HT1080 (cell line): ENCODE data around the gene ABCA7. TPM values are rescaled to one million over a fixed set of nuclear protein-coding genes. Genes with fewer than 3 reads are reported as not detected.
A peak's percentile ranks its signal among the peaks of the same experiment; 100 is the strongest.
"Not testable (repeated sequence)": the region's sequence is repeated elsewhere in the genome, so short reads cannot be mapped to it uniquely, and the experiment has no call there.

Experiments
- DNase-seq: peaks from one replicate; pipeline ENCODE4 v3.0.0-alpha.2; 2015; ENCODE audit warnings: low read depth
- total RNA-seq: library from RNA; depleted of rRNA; stranded (reverse); fragments of >200 nt; shearing (Covaris generic); gene quantifications from 2 replicates; pipeline ENCODE4 v1.2.3, GENCODE V29; 2014

The ABCA7 gene
- total RNA-seq, 1 experiment from 2014 or later: 3.0 TPM

- no peak for DNase-seq
These were observed 22.6 kb upstream of the ABCA7 start for GRCh38 chr19:1017115-1017905.

GRCh38 chr19:1017906-1018305, 22.0 kb upstream of the ABCA7 start:
- no peak for DNase-seq

GRCh38 chr19:1018393-1018792, 21.5 kb upstream of the ABCA7 start:
- DNase-seq: no peak

DNA sequence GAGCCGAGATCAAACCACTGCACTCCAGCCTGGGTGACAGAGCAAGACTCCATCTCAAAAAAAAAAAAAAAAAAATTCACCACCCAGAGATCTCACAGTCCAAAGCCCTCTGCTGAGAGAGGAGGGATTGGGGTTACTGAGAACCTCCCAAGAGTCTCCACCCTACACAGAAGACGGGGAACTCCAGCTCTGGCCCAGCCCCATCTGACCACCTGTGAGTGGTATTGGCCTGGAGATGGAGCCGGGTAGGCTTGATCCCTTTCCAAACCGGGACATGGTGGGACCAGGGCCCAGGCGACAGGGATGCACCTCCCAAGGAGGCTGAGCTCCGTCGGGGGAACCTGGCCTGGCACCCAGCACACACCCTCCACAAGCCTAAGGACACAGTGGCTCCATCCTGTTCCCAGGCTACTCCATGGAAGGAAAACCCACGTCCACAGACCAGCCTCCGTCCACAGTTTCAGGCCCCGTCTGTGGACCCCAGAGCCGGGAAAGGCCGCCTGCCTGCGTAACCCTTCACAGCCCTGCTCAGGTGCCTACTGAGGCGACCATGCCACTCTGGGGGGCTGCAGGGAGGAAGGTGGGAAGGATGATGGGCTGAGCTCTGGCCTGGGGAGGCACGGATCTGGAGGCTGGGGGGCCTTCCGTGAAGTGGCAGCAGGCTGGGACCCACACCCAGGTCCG, 20.8 kb upstream of the ABCA7 start:
- no peak for DNase-seq

DNA sequence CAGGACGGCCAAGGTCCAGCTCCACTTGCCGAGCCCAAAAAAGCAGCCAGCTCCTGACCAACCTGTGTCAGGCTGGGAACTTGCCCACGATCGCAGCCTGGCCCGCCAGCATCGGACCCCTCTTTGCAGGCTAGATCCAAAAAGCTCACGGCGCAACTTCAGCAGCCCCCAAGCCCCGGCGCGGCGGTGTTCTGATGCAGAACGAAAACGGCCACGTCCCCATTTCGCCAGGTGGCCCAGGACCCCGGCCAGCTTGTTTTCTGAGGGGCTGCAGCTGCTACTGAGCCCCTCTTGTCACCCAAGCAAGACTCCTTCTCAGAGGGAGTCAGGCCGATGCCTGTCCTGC, 20.3 kb upstream of the ABCA7 start:
- DNase-seq: no peak

- no peak for DNase-seq
These were observed 19.7 kb upstream of the ABCA7 start for GRCh38 chr19:1019980-1020867.

- DNase-seq: peak; percentile 95
These were observed 19.0 kb upstream of the ABCA7 start, which contains the start of gene TMEM259 for GRCh38 chr19:1020868-1021425. TMEM259 (minus strand) TSS chr19:1021123; CDS start chr19:1020996, 127 bp downstream.

- DNase-seq: not testable (repeated sequence)
These were observed 16.1 kb upstream of the ABCA7 start for GRCh38 chr19:1023883-1024188.

- not testable (repeated sequence) for DNase-seq
These were observed 14.8 kb upstream of the ABCA7 start for GRCh38 chr19:1025080-1025479.

GRCh38 chr19:1025960-1026782, 13.7 kb upstream of the ABCA7 start, which contains the start of gene CNN2:
CNN2 (plus strand) TSS chr19:1026608; CDS start chr19:1026662, 54 bp downstream.
- peak; percentile 70 for DNase-seq

GRCh38 chr19:1026783-1027649, 12.9 kb upstream of the ABCA7 start:
- DNase-seq: peak; percentile 50

- DNase-seq: no peak
These were observed 12.3 kb upstream of the ABCA7 start for GRCh38 chr19:1027650-1028061.

DNA sequence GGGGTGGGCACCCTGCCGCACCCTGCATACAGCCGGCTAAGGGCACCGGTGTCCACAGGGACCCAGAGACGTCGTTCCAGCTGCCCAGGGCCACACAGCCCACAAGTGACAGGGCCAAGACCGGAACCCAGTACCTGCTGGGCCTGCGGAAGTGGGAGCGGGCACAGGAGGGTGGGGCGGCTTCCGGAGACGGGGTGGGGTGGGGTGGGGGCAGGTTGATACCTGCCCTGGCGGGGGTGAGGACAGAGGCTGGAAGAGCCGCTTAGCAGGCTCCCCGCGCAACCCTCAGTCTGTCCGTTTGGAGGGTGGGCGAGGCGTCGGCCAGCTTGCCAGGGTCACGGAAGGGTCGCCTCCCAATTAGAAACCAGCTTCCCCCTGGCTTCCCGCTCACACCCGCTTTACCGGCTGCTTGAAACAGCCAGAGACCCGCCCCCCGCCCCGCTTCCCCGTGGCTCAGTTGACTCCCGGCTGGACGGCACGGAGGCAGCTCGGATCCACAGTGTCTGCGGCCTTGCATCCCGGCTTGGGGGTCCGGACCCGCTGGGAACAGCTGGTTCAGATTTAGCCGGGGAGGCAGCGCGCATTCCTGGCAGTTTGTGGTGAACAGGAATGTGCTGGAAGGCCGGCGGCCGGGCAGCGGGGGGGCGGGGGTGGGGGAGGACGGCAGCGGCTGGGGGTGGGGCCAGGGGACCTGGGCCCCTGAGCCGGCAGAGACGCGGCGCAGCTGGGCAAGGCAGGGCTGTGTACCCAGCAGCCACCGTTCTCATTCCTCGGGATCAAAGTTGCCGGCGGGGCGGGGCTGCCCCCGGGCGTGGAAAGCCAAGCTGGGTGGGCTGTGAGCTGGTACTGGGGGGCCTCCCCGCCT, 11.6 kb upstream of the ABCA7 start:
- peak; percentile 67 for DNase-seq

- no peak for DNase-seq
These were observed 7.5 kb upstream of the ABCA7 start for GRCh38 chr19:1032264-1032867.

DNA sequence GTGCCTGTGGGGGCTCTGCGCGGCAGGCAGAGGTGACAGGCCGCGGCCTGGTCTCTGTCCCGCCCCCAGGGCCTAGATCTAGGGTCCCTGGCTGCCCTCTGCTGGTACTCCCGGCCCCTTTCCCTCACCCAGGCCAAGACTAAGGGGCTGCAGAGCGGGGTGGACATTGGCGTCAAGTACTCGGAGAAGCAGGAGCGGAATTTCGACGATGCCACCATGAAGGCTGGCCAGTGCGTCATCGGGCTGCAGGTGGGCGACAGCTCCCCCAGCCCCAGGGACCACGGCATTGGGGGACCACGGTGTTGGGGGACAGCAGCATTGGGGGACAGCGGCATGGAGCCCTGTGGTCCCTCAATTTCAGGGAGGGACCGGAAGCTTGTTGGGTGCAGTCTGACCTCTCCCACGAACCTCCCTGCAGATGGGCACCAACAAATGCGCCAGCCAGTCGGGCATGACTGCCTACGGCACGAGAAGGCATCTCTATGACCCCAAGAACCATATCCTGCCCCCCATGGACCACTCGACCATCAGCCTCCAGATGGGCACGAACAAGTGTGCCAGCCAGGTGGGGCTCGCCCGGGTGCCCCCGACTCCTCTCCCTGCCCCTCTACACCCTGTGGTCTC, 3.8 kb upstream of the ABCA7 start:
- no peak for DNase-seq

DNA sequence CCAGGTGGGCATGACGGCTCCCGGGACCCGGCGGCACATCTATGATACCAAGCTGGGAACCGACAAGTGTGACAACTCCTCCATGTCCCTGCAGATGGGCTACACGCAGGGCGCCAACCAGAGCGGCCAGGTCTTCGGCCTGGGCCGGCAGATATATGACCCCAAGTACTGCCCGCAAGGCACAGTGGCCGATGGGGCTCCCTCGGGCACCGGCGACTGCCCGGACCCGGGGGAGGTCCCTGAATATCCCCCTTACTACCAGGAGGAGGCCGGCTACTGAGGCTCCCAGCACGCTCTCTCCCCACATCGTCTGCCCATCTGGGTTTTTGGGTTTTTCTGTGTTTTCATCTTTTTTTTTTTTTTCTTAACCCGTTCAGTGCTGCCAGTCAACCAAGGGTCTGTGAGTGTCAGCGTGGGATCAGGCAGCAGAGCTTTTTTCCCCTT, 2.3 kb upstream of the ABCA7 start:
- DNase-seq: no peak

DNA sequence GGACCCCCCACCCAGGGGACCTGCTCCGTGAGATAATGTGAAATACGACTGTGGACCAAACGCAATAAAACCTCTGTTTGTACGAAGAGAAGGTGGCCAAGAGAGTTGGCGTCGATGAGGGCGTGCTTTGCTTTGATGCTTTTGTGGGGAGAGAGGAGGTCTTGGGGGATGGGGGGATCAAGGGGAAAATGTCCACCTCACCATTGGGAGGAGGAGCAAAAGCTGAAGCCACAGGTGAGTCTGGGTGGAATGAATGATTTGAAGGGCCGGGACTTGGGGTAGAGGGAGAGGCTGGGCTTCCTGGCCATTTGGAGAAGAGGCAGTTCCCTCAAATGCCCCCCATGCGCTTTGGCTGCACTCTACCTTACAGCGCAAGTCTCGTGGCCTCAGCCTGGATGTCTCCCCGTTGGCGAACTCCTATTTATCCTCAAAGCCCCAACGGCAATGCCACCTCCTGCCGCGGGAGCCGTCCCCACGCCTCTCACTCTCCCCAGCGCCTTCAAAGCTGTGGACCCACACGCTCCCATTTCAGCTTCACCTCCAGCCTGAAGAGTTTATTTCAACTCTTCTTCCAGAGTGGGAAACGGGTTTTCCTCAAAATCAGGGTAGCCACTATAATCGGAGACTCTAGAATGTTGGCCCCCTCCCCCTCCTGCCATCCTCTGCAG, 795 bp upstream of the ABCA7 start:
- no peak for DNase-seq
